Duodenal mucosa (tissue), 2 donors: ENCODE results near the gene CDK14.

Source experiments
- H3K27ac ChIP-seq: one replicate; pipeline ENCODE4 v1.7.0; 2013; ENCODE audit warnings: low read depth, low read length
- H3K27me3 ChIP-seq, 2 donors: one replicate each; pipeline ENCODE4 v1.7.0; 2013; ENCODE audit warnings: low read length in 2 of 2, control low read depth in 1 of 2; ENCODE audit not compliant: insufficient read depth in 2 of 2, control insufficient read depth in 1 of 2
- H3K36me3 ChIP-seq, 2 donors: one replicate each; pipeline ENCODE4 v1.7.0; 2013; ENCODE audit warnings: low read length in 2 of 2, control low read depth in 1 of 2; ENCODE audit not compliant: insufficient read depth in 2 of 2, control insufficient read depth in 1 of 2
- H3K4me1 ChIP-seq, 2 donors: one replicate each; pipeline ENCODE4 v1.7.0; 2013; ENCODE audit warnings: low read length in 2 of 2, control low read depth in 1 of 2; ENCODE audit not compliant: insufficient read depth in 2 of 2, control insufficient read depth in 1 of 2
- H3K4me3 ChIP-seq, 2 donors: one replicate each; pipeline ENCODE4 v1.7.0; 2013; ENCODE audit warnings: low read length in 2 of 2, low read depth in 1 of 2
- H3K9ac ChIP-seq, 2 donors: one replicate each; pipeline ENCODE4 v1.7.0; 2013; ENCODE audit warnings: low read length in 2 of 2, low read depth in 1 of 2
- H3K9me3 ChIP-seq, 2 donors: one replicate each; pipeline ENCODE4 v1.7.0; 2013; ENCODE audit warnings: low read length in 2 of 2, control low read depth in 1 of 2; ENCODE audit not compliant: control insufficient read depth in 1 of 2

CDK14 gene

DNA sequence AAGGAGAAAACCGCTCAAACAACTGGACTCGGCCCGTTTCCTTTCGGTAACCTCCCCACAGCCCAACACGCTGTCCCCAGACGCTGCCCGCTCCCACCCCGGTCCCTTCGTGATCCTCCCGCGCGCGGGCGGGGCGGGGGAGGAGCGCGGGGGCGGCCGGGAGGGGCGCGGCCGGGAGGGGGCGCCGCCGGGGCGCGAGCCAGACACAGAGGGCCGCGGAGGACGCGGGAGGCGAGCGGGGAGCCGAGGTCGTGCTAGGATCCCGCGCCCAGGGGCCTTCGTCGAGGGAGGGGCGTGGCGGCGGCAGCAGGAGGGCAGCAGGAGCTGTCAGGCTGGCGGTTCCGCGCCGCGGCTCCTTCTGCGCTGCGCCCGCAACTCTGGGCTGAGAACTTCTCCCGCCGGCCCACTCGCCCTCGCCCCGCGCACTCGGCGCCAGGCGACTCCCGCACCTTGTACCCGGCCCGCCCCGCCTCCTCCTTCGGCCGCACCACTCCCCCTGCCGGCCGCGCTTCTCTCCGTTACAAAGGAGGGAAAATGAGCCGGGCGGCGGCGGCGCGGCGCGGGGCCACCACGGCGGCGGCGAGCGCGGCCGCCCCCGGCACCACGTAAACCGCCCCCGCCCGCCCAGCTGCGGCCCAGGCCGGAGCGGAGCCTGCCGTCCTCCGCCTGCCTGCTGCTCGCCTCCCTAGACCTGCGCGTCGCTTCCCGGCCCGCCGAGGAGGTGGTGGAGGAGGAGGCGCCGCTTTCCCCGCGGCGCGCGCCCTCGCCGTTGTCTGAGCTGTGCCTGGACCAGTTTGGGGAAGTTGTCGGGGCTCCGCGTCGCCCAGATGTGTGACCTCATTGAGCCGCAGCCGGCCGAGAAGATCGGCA is at the start of gene CDK14:
TSS of gene CDK14 (plus strand) at position 521 of the 870 bp plus-strand sequence. CDS start at position 828, 307 bp downstream.
- Histone ChIP-seq H3K27ac (no peak within 1 kb of the TSS), H3K9ac (peak within 1 kb of the TSS in 1 of 2 donors; percentile 36), H3K36me3 (no peaks in the 10 kb centered on the region), H3K9me3 (no peaks in the 10 kb centered on the region), H3K4me3 (peak within 1 kb of the TSS; percentile 64 to 70), H3K27me3 (peaks cover 9 to 13% of the 10 kb centered on the region in 2 donors), H3K4me1 (peaks cover 0 to 8% of the 10 kb centered on the region in 2 donors)

DNA sequence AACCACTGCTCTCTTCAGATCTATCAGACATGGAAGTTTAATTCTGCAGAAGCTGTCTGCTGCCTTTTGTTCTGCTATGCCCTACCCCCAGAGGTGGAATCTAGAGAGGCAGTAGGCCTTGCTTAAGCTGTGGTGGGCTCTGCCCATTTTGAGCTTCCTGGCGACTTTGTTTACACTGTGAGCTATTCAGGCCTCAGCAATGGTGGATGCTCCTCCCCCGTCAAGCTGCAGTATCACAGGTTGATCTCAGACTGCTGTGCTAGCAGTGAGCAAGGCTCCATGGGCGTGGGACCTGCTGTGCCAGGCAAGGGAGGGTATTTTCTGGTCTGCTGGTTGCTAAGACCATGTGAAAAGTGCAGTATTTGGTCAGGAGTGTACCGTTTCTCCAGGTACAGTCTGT is 45.1 kb upstream of the CDK14 start:
- H3K9ac ChIP-seq, result no peak overlapping the region
- no peak overlapping the region for H3K27ac ChIP-seq
- H3K36me3 ChIP-seq, result no peaks in the 10 kb centered on the region
- H3K27me3 ChIP-seq, result no peaks in the 10 kb centered on the region
- no peak overlapping the region for H3K4me3 ChIP-seq
- no peaks in the 10 kb centered on the region for H3K9me3 ChIP-seq
- H3K4me1 ChIP-seq, result no peaks in the 10 kb centered on the region

DNA sequence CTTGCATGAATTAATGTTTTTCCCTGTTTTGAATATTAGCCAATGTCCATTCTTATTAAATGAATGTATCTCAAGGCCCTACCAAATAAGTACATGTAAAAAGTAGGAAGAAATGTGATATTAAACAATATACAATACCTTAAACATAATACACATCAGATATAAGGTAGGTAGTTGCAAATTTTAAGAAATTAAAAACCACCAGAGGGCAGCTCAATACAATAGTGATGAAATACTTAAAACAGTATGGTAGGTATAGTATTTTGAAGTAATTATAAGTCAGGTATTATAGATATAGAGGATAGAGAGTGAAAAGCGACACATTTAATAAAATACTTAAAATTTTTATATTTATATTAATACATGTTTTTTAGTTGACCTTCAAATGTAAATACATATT is 43.6 kb upstream of the CDK14 start:
- Histone ChIP-seq H3K4me1 (no peaks in the 10 kb centered on the region), H3K9me3 (no peaks in the 10 kb centered on the region), H3K9ac (no peak overlapping the region), H3K36me3 (no peaks in the 10 kb centered on the region), H3K4me3 (no peak overlapping the region), H3K27me3 (no peaks in the 10 kb centered on the region), H3K27ac (no peak overlapping the region)

DNA sequence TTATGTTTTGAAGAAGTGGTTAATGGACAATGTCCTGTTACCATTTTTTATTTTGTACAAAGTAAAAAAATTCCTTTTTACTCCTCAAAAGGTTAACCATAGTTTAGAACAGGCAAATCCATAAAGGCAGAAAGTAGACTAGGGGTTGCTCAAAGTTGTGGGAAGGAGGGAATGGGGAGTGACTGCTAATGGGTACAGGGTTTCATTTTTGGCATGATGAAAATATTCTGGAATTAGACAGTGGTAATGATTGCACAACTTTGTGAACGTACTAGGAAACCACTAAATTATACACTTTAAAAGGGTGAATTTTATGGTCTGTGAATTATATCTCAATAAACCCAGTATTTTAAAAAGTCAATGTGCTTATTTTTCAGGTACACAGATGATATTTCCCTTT is 35.4 kb upstream of the CDK14 start:
- H3K36me3 ChIP-seq, result no peaks in the 10 kb centered on the region
- no peak overlapping the region for H3K4me3 ChIP-seq
- no peaks in the 10 kb centered on the region for H3K27me3 ChIP-seq
- no peak overlapping the region for H3K27ac ChIP-seq
- no peaks in the 10 kb centered on the region for H3K4me1 ChIP-seq
- H3K9me3 ChIP-seq, result no peaks in the 10 kb centered on the region
- no peak overlapping the region for H3K9ac ChIP-seq

DNA sequence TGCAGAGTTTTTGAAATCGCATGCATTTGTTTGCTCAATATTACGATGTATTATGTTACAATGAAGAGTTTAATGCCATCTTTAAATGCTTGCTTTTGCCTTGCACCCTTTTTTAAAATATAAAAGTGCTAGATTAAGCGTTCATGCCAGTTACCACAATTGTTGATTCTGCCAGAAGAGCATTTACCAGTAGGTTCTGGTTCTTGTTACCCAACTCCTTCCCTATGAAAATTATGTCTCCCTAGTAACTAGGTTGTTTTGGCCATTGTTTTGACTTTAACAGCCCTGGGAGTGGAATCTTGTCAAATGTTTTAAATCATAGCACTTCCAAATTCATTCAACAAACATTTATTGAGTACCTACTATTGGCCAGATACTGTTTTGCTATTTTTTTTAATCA is 32.8 kb upstream of the CDK14 start:
- H3K4me3 ChIP-seq, result no peak overlapping the region
- no peak overlapping the region for H3K27ac ChIP-seq
- no peak overlapping the region for H3K9ac ChIP-seq
- H3K27me3 ChIP-seq, result no peaks in the 10 kb centered on the region
- no peaks in the 10 kb centered on the region for H3K36me3 ChIP-seq
- H3K4me1 ChIP-seq, result no peaks in the 10 kb centered on the region
- no peaks in the 10 kb centered on the region for H3K9me3 ChIP-seq

DNA sequence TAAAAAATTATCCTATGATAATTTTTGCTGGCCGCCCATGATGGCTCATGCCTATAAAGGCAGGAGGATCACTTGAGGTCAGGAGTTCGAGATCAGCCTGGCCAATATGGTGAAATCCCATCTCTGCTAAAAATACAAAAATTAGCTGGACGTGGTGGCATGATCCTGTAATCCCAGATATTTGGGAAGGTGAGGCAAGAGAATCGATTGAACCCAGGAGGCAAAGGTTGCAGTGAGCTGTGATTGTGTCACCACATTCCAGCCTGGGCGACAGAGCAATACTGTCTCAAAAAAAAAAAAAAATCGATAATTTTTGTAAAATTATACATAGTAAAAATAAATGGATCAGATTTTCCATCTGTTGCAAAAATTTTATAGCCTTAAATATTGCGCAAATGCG is 31.7 kb upstream of the CDK14 start:
- no peaks in the 10 kb centered on the region for H3K27me3 ChIP-seq
- H3K9ac ChIP-seq, result no peak overlapping the region
- no peaks in the 10 kb centered on the region for H3K9me3 ChIP-seq
- no peaks in the 10 kb centered on the region for H3K36me3 ChIP-seq
- H3K27ac ChIP-seq, result no peak overlapping the region
- H3K4me1 ChIP-seq, result no peaks in the 10 kb centered on the region
- H3K4me3 ChIP-seq, result no peak overlapping the region

DNA sequence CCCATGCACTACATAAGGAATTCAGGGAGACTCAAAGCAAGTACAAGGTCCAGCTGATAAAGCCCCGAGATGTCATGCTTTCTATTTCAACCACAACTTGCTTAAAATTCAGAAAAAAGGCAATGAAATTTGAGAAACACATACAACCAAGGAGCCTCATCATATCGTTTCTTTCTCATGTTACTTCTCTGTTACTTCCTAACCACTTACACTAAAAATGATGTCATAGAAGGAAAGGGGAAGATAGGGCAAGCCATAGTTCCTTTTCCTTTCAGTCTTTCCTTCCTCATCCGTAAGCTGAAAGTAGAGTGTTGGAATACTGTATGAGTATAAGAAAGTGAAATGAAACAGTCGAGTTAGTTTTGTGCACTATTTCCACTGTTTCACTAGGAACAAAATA is 27.9 kb upstream of the CDK14 start:
- no peak overlapping the region for H3K4me3 ChIP-seq
- H3K27me3 ChIP-seq, result no peaks in the 10 kb centered on the region
- H3K9ac ChIP-seq, result no peak overlapping the region
- no peaks in the 10 kb centered on the region for H3K9me3 ChIP-seq
- no peaks in the 10 kb centered on the region for H3K4me1 ChIP-seq
- H3K27ac ChIP-seq, result no peak overlapping the region
- no peaks in the 10 kb centered on the region for H3K36me3 ChIP-seq

DNA sequence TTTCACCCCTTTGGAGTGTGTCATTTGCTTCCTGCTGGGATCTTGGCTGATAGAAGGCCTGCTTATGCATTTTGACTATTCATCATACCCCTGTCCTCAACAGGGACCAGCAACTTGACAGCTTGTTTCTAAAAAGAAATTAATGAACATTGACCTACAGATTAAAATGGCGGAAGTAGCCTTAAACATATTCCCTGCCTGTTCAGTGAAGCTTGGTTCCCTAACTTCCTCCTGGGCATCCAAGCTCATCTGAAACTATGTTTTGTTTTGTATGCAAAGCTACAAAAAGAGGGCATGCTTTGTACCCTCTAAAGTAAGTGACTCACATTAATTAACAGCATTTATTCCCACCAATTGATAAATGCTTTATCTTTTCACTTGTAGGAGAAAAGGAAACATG is 26.8 kb upstream of the CDK14 start:
- Histone ChIP-seq H3K4me3 (no peak overlapping the region), H3K9me3 (no peaks in the 10 kb centered on the region), H3K27me3 (no peaks in the 10 kb centered on the region), H3K4me1 (no peaks in the 10 kb centered on the region), H3K9ac (no peak overlapping the region), H3K36me3 (no peaks in the 10 kb centered on the region), H3K27ac (no peak overlapping the region)

DNA sequence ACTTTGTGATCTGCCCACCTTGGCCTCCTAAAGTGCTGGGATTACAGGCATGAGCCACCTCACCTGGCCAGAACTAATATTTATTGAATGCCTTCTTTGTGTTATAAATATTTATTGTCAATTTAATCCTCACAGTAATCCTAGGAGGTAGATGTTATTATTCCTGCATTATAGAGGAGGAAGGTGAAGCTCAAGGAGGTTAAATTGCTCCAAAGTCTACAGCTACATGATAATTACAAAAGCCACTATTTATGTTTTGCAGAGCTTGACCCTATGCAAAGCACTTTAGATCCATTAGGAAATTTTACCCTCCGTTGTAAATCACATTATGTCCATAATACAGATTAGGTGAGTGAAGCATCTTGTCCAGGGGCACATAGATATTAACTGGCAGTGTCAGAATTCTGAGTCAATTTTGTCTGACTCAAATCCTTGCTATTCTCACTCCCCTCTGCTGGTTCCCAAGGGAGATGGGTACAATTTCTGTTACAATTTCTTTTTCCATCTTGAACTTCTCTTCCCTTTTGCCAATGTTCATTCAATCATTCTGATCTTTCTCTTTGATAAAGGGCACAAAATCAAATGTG is 25.7 kb upstream of the CDK14 start:
- no peaks in the 10 kb centered on the region for H3K27me3 ChIP-seq
- H3K27ac ChIP-seq, result no peak overlapping the region
- no peaks in the 10 kb centered on the region for H3K4me1 ChIP-seq
- no peaks in the 10 kb centered on the region for H3K36me3 ChIP-seq
- no peak overlapping the region for H3K4me3 ChIP-seq
- H3K9me3 ChIP-seq, result no peaks in the 10 kb centered on the region
- no peak overlapping the region for H3K9ac ChIP-seq

DNA sequence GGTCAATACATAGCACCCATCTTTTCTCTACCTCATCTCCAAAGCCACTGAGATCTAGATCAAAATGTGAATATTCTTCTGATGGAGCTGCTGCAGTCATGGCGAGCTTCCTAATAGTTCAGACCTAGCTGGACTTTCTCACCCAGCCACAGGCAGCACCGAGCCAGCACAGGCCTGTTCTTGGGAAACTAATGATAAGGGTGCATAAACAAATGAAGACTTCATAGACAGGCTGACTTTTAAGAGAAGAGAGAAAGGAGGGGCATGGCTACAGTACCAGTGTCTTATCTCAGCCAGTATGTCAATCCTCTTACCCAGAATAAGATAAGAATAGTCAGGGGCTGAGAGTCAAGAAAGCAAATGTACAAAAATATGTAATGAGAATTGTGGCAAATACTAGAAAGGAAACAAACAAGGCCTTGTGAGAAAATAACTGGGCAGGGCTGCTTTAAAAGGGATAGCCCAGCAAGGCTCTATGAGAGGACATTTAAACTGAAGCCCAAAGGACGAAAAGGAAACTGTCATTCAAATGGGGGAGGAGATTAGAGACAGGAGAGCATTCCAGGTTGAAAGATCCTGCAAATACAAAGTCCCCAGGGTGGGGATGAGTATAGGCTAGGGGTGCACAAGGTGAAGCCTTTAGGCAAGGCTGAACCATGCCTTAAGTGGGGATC is 21.8 kb upstream of the CDK14 start:
- no peaks in the 10 kb centered on the region for H3K36me3 ChIP-seq
- no peaks in the 10 kb centered on the region for H3K4me1 ChIP-seq
- no peak overlapping the region for H3K4me3 ChIP-seq
- H3K27me3 ChIP-seq, result no peaks in the 10 kb centered on the region
- no peak overlapping the region for H3K27ac ChIP-seq
- H3K9me3 ChIP-seq, result no peaks in the 10 kb centered on the region
- H3K9ac ChIP-seq, result no peak overlapping the region
